Stimulated activated effector memory CD8-positive, alpha-beta T cell treated with anti-CD3 and anti-CD28 coated beads, Interleukin-12 subunit alpha, Interleukin-12 subunit beta, amount 100 ng/mL, for 72 hours (primary cell): ENCODE data around the gene RCOR2.
A peak's percentile ranks its signal among the peaks of the same experiment; 100 is the strongest.
"Not testable (repeated sequence)": the region's sequence is repeated elsewhere in the genome, so short reads cannot be mapped to it uniquely, and the experiment has no call there.

Source experiments
- ATAC-seq: fragments of 150-1000 bp; cut with Tn5 transposase; 2 replicates; pipeline ENCODE4 v1.10.0; 2021
- DNase-seq, 2 donors: peaks; one replicate each; pipeline ENCODE4 v3.0.0; 2021 to 2022; ENCODE audit warnings: low spot score in 2 of 2
- H3K27ac Mint-ChIP-seq: one replicate; pipeline ENCODE4 v1.8.0; 2022; ENCODE audit warnings: mild to moderate bottlenecking, mixed read lengths
- H3K36me3 Mint-ChIP-seq: one replicate; pipeline ENCODE4 v1.8.0; 2022; ENCODE audit warnings: mild to moderate bottlenecking, mixed read lengths
- H3K4me1 Mint-ChIP-seq: one replicate; pipeline ENCODE4 v1.8.0; 2022; ENCODE audit warnings: mixed read lengths
- H3K4me3 Mint-ChIP-seq: one replicate; pipeline ENCODE4 v1.8.0; 2022; ENCODE audit warnings: mild to moderate bottlenecking, mixed read lengths
- H3K9me3 Mint-ChIP-seq: one replicate; pipeline ENCODE4 v1.8.0; 2022; ENCODE audit warnings: mixed read lengths

RCOR2 gene

GRCh38 chr11:63916837-63917691 lies at the start of gene RCOR2:
TSS of gene RCOR2 (minus strand) at chr11:63917164. CDS start at chr11:63916456, 708 bp downstream.
- peak; percentile 73 for ATAC-seq
- H3K4me1 Mint-ChIP-seq, result peaks cover 17% of the 10 kb centered on the region

GRCh38 chr11:63966444-63966843 lies 49.5 kb upstream of the RCOR2 start:
- Mint-ChIP-seq H3K36me3 (peaks cover 5% of the 10 kb centered on the region), H3K4me1 (peaks cover 10% of the 10 kb centered on the region), H3K9me3 (no peaks in the 10 kb centered on the region), H3K4me3 (no peak overlapping the region), H3K27ac (no peak overlapping the region)
- no peak for ATAC-seq
- no peak for DNase-seq

More at GRCh38 chr11:63916837-63917691, at the start of gene RCOR2:
- Mint-ChIP-seq H3K36me3 (peaks cover 4% of the 10 kb centered on the region), H3K4me3 (peak within 1 kb of the TSS; percentile 75), H3K27ac (no peak within 1 kb of the TSS), H3K9me3 (no peaks in the 10 kb centered on the region)
- peak; percentile 40 to 74 for DNase-seq

- not testable (repeated sequence) for ATAC-seq, DNase-seq, H3K27ac Mint-ChIP-seq, H3K9me3 Mint-ChIP-seq, H3K4me3 Mint-ChIP-seq
- Mint-ChIP-seq H3K4me1 (peaks cover 30% of the 10 kb centered on the region), H3K36me3 (peaks cover 12% of the 10 kb centered on the region)
Observed at GRCh38 chr11:63963895-63964294, 46.9 kb upstream of the RCOR2 start.

- peaks cover 12% of the 10 kb centered on the region for H3K36me3 Mint-ChIP-seq
- peak overlapping the region; percentile 76 for H3K27ac Mint-ChIP-seq
- ATAC-seq (peak; percentile 83), DNase-seq (no peak)
- peak overlapping the region; percentile 51 for H3K4me3 Mint-ChIP-seq
- H3K4me1 Mint-ChIP-seq, result peaks cover 34% of the 10 kb centered on the region
- H3K9me3 Mint-ChIP-seq, result no peaks in the 10 kb centered on the region
Observed at GRCh38 chr11:63961608-63962412, 44.8 kb upstream of the RCOR2 start.

GRCh38 chr11:63958008-63958407 lies 41.0 kb upstream of the RCOR2 start:
- ATAC-seq (no peak), DNase-seq (no peak)
- H3K4me1 Mint-ChIP-seq, result peaks cover 42% of the 10 kb centered on the region
- no peak overlapping the region for H3K4me3 Mint-ChIP-seq
- no peaks in the 10 kb centered on the region for H3K9me3 Mint-ChIP-seq
- H3K27ac Mint-ChIP-seq, result peak overlapping the region; percentile 61
- peaks cover 50% of the 10 kb centered on the region for H3K36me3 Mint-ChIP-seq

GRCh38 chr11:63952570-63952969 lies 35.6 kb upstream of the RCOR2 start:
- ATAC-seq (peak; percentile 3), DNase-seq (no peak)
- Mint-ChIP-seq H3K27ac (peak overlapping the region; percentile 85), H3K4me1 (peaks cover 32% of the 10 kb centered on the region), H3K9me3 (no peaks in the 10 kb centered on the region), H3K4me3 (peak overlapping the region; percentile 40), H3K36me3 (peaks cover 75% of the 10 kb centered on the region)

- ATAC-seq (peak; percentile 91), DNase-seq (peak in 1 of 2 donors; percentile 75)
- H3K9me3 Mint-ChIP-seq, result no peaks in the 10 kb centered on the region
- H3K4me3 Mint-ChIP-seq, result peak overlapping the region; percentile 40
- H3K4me1 Mint-ChIP-seq, result peaks cover 31% of the 10 kb centered on the region
- peak overlapping the region; percentile 85 for H3K27ac Mint-ChIP-seq
- peaks cover 81% of the 10 kb centered on the region for H3K36me3 Mint-ChIP-seq
Observed at GRCh38 chr11:63951779-63952536, 35.0 kb upstream of the RCOR2 start.

- DNase-seq, result peak; percentile 24 to 65
- ATAC-seq, result peak; percentile 78
- Mint-ChIP-seq H3K9me3 (no peaks in the 10 kb centered on the region), H3K4me3 (no peak overlapping the region), H3K36me3 (peaks cover 39% of the 10 kb centered on the region), H3K27ac (no peak overlapping the region), H3K4me1 (peaks cover 16% of the 10 kb centered on the region)
Observed at GRCh38 chr11:63945477-63946163, 28.7 kb upstream of the RCOR2 start.

GRCh38 chr11:63944987-63945386 lies 28.0 kb upstream of the RCOR2 start:
- Mint-ChIP-seq H3K36me3 (peaks cover 33% of the 10 kb centered on the region), H3K4me3 (no peak overlapping the region), H3K9me3 (no peaks in the 10 kb centered on the region), H3K4me1 (peaks cover 14% of the 10 kb centered on the region), H3K27ac (no peak overlapping the region)
- DNase-seq (no peak), ATAC-seq (no peak)

- H3K4me1 Mint-ChIP-seq, result peaks cover 27% of the 10 kb centered on the region
- H3K9me3 Mint-ChIP-seq, result no peaks in the 10 kb centered on the region
- no peak overlapping the region for H3K4me3 Mint-ChIP-seq
- peaks cover 38% of the 10 kb centered on the region for H3K36me3 Mint-ChIP-seq
- DNase-seq (no peak), ATAC-seq (no peak)
- no peak overlapping the region for H3K27ac Mint-ChIP-seq
Observed at GRCh38 chr11:63942803-63943202, 25.8 kb upstream of the RCOR2 start.

GRCh38 chr11:63941901-63942300 lies 24.9 kb upstream of the RCOR2 start:
- H3K4me1 Mint-ChIP-seq, result peaks cover 31% of the 10 kb centered on the region
- no peak for DNase-seq
- ATAC-seq, result no peak

GRCh38 chr11:63940786-63941185 lies 23.8 kb upstream of the RCOR2 start:
- ATAC-seq, result no peak
- H3K36me3 Mint-ChIP-seq, result peaks cover 18% of the 10 kb centered on the region

More at GRCh38 chr11:63941901-63942300, 24.9 kb upstream of the RCOR2 start:
- no peak overlapping the region for H3K27ac Mint-ChIP-seq
- peaks cover 29% of the 10 kb centered on the region for H3K36me3 Mint-ChIP-seq
- H3K4me3 Mint-ChIP-seq, result no peak overlapping the region
- no peaks in the 10 kb centered on the region for H3K9me3 Mint-ChIP-seq

GRCh38 chr11:63939397-63939891 lies 22.5 kb upstream of the RCOR2 start:
- Mint-ChIP-seq H3K27ac (peak overlapping the region; percentile 64), H3K36me3 (peaks cover 18% of the 10 kb centered on the region), H3K4me1 (peaks cover 31% of the 10 kb centered on the region), H3K4me3 (peak overlapping the region; percentile 77), H3K9me3 (no peaks in the 10 kb centered on the region)
- ATAC-seq (no peak), DNase-seq (no peak)

More at GRCh38 chr11:63940786-63941185, 23.8 kb upstream of the RCOR2 start:
- Mint-ChIP-seq H3K4me3 (peak overlapping the region; percentile 77), H3K27ac (no peak overlapping the region), H3K4me1 (peaks cover 31% of the 10 kb centered on the region), H3K9me3 (no peaks in the 10 kb centered on the region)
- no peak for DNase-seq
